ENCODE data around the gene CCM2. TPM values are rescaled to one million over a fixed set of nuclear protein-coding genes. Genes with fewer than 3 reads are reported as not detected.
A peak's percentile ranks its signal among the peaks of the same experiment; 100 is the strongest.

Gene CCM2
- total and polyA plus RNA-seq, 10 donors: 67.8 to 108 (median 83.8) TPM

DNA sequence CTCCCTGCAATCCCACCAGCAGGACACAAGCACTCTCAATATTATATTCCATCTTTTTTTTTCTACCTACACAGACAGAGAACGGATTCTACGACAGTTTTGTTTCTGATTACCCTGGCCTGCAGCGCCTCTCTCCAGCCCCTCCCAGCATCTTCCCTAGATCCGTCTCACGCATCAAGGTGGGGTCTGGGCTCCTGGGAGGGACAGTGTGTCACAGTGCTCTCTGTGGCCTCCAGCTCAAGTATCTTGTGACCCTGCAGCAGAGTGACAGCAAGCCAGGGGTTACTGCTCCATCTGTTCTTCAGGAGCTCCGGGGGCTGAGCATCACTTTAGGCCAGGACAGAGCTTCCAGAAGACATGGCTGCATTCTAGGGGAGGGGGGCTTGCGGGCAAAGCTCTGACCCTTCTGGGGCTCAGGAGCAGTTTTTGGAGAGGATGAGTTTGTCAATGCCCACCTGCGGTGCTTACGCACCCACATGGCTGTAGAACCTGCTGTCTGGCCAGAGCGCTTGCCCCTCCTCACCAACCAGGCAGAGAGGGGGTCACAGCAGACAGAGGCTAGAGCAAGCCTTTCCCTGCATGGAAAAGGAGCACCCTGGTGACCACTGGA, 43.7 kb upstream of the CCM2 start:
- Histone ChIP-seq H3K36me3 (no peaks in the 10 kb centered on the region), H3K27me3 (replicated peaks in 1 of 7) (no peaks in the 10 kb centered on the region), H3K4me3 (no peak overlapping the region), H3K27ac (no peak overlapping the region), H3K9me3 (no peaks in the 10 kb centered on the region), H3K4me1 (peaks cover 0 to 12% (median 0%) of the 10 kb centered on the region in 6 donors)
- TF ChIP-seq POLR2A (IDR thresholded peaks at IDR 0.05) (no peak), POLR2AphosphoS5 (IDR thresholded peaks at IDR 0.05) (no peak)
- TF ChIP-seq, protein P1, sequence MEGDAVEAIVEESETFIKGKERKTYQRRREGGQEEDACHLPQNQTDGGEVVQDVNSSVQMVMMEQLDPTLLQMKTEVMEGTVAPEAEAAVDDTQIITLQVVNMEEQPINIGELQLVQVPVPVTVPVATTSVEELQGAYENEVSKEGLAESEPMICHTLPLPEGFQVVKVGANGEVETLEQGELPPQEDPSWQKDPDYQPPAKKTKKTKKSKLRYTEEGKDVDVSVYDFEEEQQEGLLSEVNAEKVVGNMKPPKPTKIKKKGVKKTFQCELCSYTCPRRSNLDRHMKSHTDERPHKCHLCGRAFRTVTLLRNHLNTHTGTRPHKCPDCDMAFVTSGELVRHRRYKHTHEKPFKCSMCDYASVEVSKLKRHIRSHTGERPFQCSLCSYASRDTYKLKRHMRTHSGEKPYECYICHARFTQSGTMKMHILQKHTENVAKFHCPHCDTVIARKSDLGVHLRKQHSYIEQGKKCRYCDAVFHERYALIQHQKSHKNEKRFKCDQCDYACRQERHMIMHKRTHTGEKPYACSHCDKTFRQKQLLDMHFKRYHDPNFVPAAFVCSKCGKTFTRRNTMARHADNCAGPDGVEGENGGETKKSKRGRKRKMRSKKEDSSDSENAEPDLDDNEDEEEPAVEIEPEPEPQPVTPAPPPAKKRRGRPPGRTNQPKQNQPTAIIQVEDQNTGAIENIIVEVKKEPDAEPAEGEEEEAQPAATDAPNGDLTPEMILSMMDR (IDR thresholded peaks at IDR 0.05 in 8 of 11, conservative IDR thresholded peaks at IDR 0.05 in 3 of 11): no peak
- WGBS, 5 donors: 86 to 98% (median 97%) methylated on average over 8 to 10 of the region's 10 CpGs
- DNase-seq: no peak
- intact Hi-C loops (cut with DNase I; ENCODE audit: low total_unique reads): no loop called here

GRCh38 chr7:44958645-44959344, 41.2 kb upstream of the CCM2 start:
- peaks cover 0 to 24% (median 4%) of the 10 kb centered on the region in 6 donors for H3K4me1 ChIP-seq
- 55 to 71% (median 62%) methylated on average over 8 of the region's 8 CpGs for WGBS, 5 donors
- no peak for DNase-seq
- H3K27me3 ChIP-seq (replicated peaks in 1 of 7): peaks cover 0 to 15% (median 0%) of the 10 kb centered on the region in 7 donors
- intact Hi-C loops (cut with DNase I; ENCODE audit: low total_unique reads): no loop called here
- no peak overlapping the region for H3K27ac ChIP-seq
- H3K9me3 ChIP-seq: no peaks in the 10 kb centered on the region
- TF ChIP-seq, protein P1 (IDR thresholded peaks at IDR 0.05 in 8 of 11, conservative IDR thresholded peaks at IDR 0.05 in 3 of 11): no peak
- no peak for TF ChIP-seq POLR2A (IDR thresholded peaks at IDR 0.05)
- no peak for TF ChIP-seq POLR2AphosphoS5 (IDR thresholded peaks at IDR 0.05)
- no peak overlapping the region for H3K4me3 ChIP-seq
- H3K36me3 ChIP-seq: peaks cover 0 to 21% (median under 1%) of the 10 kb centered on the region in 6 donors

GRCh38 chr7:44959433-44959951, 40.5 kb upstream of the CCM2 start:
- no peak for DNase-seq
- intact Hi-C loops (cut with DNase I; ENCODE audit: low total_unique reads): no loop called here
- 54 to 74% (median 65%) methylated on average over 7 to 8 of the region's 8 CpGs for WGBS, 5 donors
- H3K27ac ChIP-seq: peak overlapping the region in 1 of 8 donors; percentile 52
- TF ChIP-seq, protein P1 (IDR thresholded peaks at IDR 0.05 in 8 of 11, conservative IDR thresholded peaks at IDR 0.05 in 3 of 11): no peak
- TF ChIP-seq POLR2AphosphoS5 (IDR thresholded peaks at IDR 0.05): peak; percentile 41 to 61 (median 43)
- H3K27me3 ChIP-seq (replicated peaks in 1 of 7): peaks cover 0 to 15% (median 0%) of the 10 kb centered on the region in 7 donors
- H3K4me3 ChIP-seq: no peak overlapping the region
- H3K4me1 ChIP-seq: peaks cover 0 to 24% (median 4%) of the 10 kb centered on the region in 6 donors
- H3K36me3 ChIP-seq: peaks cover 0 to 28% (median 4%) of the 10 kb centered on the region in 6 donors
- H3K9me3 ChIP-seq: no peaks in the 10 kb centered on the region

- Histone ChIP-seq H3K27me3 (replicated peaks in 1 of 7) (peaks cover 0 to 15% (median 0%) of the 10 kb centered on the region in 7 donors), H3K36me3 (peaks cover 0 to 34% (median 6%) of the 10 kb centered on the region in 6 donors), H3K4me1 (peaks cover 0 to 24% (median 4%) of the 10 kb centered on the region in 6 donors), H3K9me3 (no peaks in the 10 kb centered on the region), H3K4me3 (no peak overlapping the region), H3K27ac (peak overlapping the region in 1 of 8 donors; percentile 52)
- 68 to 90% (median 84%) methylated on average over 2 to 4 of the region's 4 CpGs for WGBS, 5 donors
- intact Hi-C loops (cut with DNase I; ENCODE audit: low total_unique reads): no loop called here
- TF ChIP-seq POLR2A (IDR thresholded peaks at IDR 0.05): no peak
- TF ChIP-seq, protein P1 (IDR thresholded peaks at IDR 0.05 in 8 of 11, conservative IDR thresholded peaks at IDR 0.05 in 3 of 11): no peak
- DNase-seq: no peak
Measured at GRCh38 chr7:44960011-44960580, 39.9 kb upstream of the CCM2 start.
